Activated naive CD8-positive, alpha-beta T cell treated with anti-CD3 and anti-CD28 coated beads for 36 hours (primary cell): ENCODE data around the gene PKP1. TPM values are rescaled to one million over a fixed set of nuclear protein-coding genes. Genes with fewer than 3 reads are reported as not detected.

Source experiments
- DNase-seq: peaks from one replicate; pipeline ENCODE4 v3.0.0; 2021
- H3K27ac Mint-ChIP-seq: one replicate; pipeline ENCODE4 v1.8.0; 2022; ENCODE audit warnings: mild to moderate bottlenecking, moderate library complexity, mixed read lengths
- H3K27me3 Mint-ChIP-seq: one replicate; pipeline ENCODE4 v1.8.0; 2022; ENCODE audit warnings: mild to moderate bottlenecking, mixed read lengths
- H3K36me3 Mint-ChIP-seq: one replicate; pipeline ENCODE4 v1.8.0; 2021; ENCODE audit warnings: mild to moderate bottlenecking, mixed read lengths
- H3K4me1 Mint-ChIP-seq: one replicate; pipeline ENCODE4 v1.8.0; 2021; ENCODE audit warnings: mixed read lengths
- H3K4me3 Mint-ChIP-seq: one replicate; pipeline ENCODE4 v1.8.0; 2022; ENCODE audit warnings: mild to moderate bottlenecking, moderate library complexity, mixed read lengths
- H3K9me3 Mint-ChIP-seq: one replicate; pipeline ENCODE4 v1.8.0; 2022; ENCODE audit warnings: mixed read lengths
- total RNA-seq, 2 experiments: library from RNA; stranded (reverse); gene quantifications; one replicate each; pipeline ENCODE4 v1.2.3, GENCODE V29; 2021

The PKP1 gene
- total RNA-seq, 2 experiments from 2014 or later, result 0.04 to 0.06 TPM

GRCh38 chr1:201266774-201267173, 16.5 kb upstream of the PKP1 start:
- DNase-seq, result no peak

GRCh38 chr1:201267481-201268229, 15.7 kb upstream of the PKP1 start:
- H3K36me3 Mint-ChIP-seq, result no peaks in the 10 kb centered on the region

More at GRCh38 chr1:201266774-201267173, 16.5 kb upstream of the PKP1 start:
- no peaks in the 10 kb centered on the region for H3K4me1 Mint-ChIP-seq
- H3K9me3 Mint-ChIP-seq, result no peaks in the 10 kb centered on the region
- H3K36me3 Mint-ChIP-seq, result no peaks in the 10 kb centered on the region
- H3K27me3 Mint-ChIP-seq, result peaks cover 14% of the 10 kb centered on the region
- H3K4me3 Mint-ChIP-seq, result no peak overlapping the region
- H3K27ac Mint-ChIP-seq, result no peak overlapping the region

GRCh38 chr1:201268604-201269151, 14.6 kb upstream of the PKP1 start:
- Mint-ChIP-seq H3K27me3 (peaks cover 14% of the 10 kb centered on the region), H3K27ac (no peak overlapping the region), H3K9me3 (no peaks in the 10 kb centered on the region), H3K36me3 (no peaks in the 10 kb centered on the region), H3K4me3 (no peak overlapping the region), H3K4me1 (no peaks in the 10 kb centered on the region)
- no peak for DNase-seq

More at GRCh38 chr1:201267481-201268229, 15.7 kb upstream of the PKP1 start:
- Mint-ChIP-seq H3K4me3 (no peak overlapping the region), H3K9me3 (no peaks in the 10 kb centered on the region), H3K27ac (no peak overlapping the region), H3K27me3 (peaks cover 14% of the 10 kb centered on the region), H3K4me1 (no peaks in the 10 kb centered on the region)
- no peak for DNase-seq

- Mint-ChIP-seq H3K9me3 (no peaks in the 10 kb centered on the region), H3K27me3 (peaks cover 14% of the 10 kb centered on the region), H3K4me1 (no peaks in the 10 kb centered on the region), H3K27ac (no peak overlapping the region), H3K36me3 (no peaks in the 10 kb centered on the region), H3K4me3 (no peak overlapping the region)
- DNase-seq, result no peak
Measured at GRCh38 chr1:201269281-201269680, 14.0 kb upstream of the PKP1 start.

GRCh38 chr1:201269900-201270410, 13.4 kb upstream of the PKP1 start:
- no peaks in the 10 kb centered on the region for H3K9me3 Mint-ChIP-seq
- H3K27me3 Mint-ChIP-seq, result peaks cover 14% of the 10 kb centered on the region
- H3K4me1 Mint-ChIP-seq, result no peaks in the 10 kb centered on the region
- no peaks in the 10 kb centered on the region for H3K36me3 Mint-ChIP-seq
- DNase-seq, result no peak
- H3K4me3 Mint-ChIP-seq, result no peak overlapping the region
- H3K27ac Mint-ChIP-seq, result no peak overlapping the region

GRCh38 chr1:201270616-201271390, 12.5 kb upstream of the PKP1 start:
- Mint-ChIP-seq H3K36me3 (no peaks in the 10 kb centered on the region), H3K4me3 (no peak overlapping the region), H3K27ac (no peak overlapping the region), H3K27me3 (peaks cover 15% of the 10 kb centered on the region), H3K4me1 (no peaks in the 10 kb centered on the region), H3K9me3 (no peaks in the 10 kb centered on the region)
- no peak for DNase-seq

GRCh38 chr1:201272799-201273198, 10.5 kb upstream of the PKP1 start:
- no peak overlapping the region for H3K27ac Mint-ChIP-seq
- H3K4me1 Mint-ChIP-seq, result no peaks in the 10 kb centered on the region
- DNase-seq, result no peak
- no peaks in the 10 kb centered on the region for H3K36me3 Mint-ChIP-seq
- H3K27me3 Mint-ChIP-seq, result peaks cover 19% of the 10 kb centered on the region
- H3K9me3 Mint-ChIP-seq, result no peaks in the 10 kb centered on the region
- H3K4me3 Mint-ChIP-seq, result no peak overlapping the region

GRCh38 chr1:201274616-201275252, 8.6 kb upstream of the PKP1 start:
- Mint-ChIP-seq H3K27me3 (peaks cover 26% of the 10 kb centered on the region), H3K27ac (no peak overlapping the region), H3K36me3 (no peaks in the 10 kb centered on the region), H3K4me1 (no peaks in the 10 kb centered on the region), H3K9me3 (no peaks in the 10 kb centered on the region), H3K4me3 (no peak overlapping the region)
- no peak for DNase-seq

- Mint-ChIP-seq H3K9me3 (no peaks in the 10 kb centered on the region), H3K36me3 (no peaks in the 10 kb centered on the region), H3K27ac (no peak overlapping the region), H3K27me3 (peaks cover 23% of the 10 kb centered on the region), H3K4me3 (no peak overlapping the region), H3K4me1 (no peaks in the 10 kb centered on the region)
- no peak for DNase-seq
Measured at GRCh38 chr1:201275253-201275666, 8.0 kb upstream of the PKP1 start.

GRCh38 chr1:201276891-201277290, 6.4 kb upstream of the PKP1 start:
- no peak overlapping the region for H3K4me3 Mint-ChIP-seq
- peaks cover 28% of the 10 kb centered on the region for H3K27me3 Mint-ChIP-seq
- no peak for DNase-seq
- no peak overlapping the region for H3K27ac Mint-ChIP-seq
- H3K36me3 Mint-ChIP-seq, result no peaks in the 10 kb centered on the region
- H3K4me1 Mint-ChIP-seq, result no peaks in the 10 kb centered on the region
- no peaks in the 10 kb centered on the region for H3K9me3 Mint-ChIP-seq

GRCh38 chr1:201277441-201277840, 5.9 kb upstream of the PKP1 start:
- H3K4me1 Mint-ChIP-seq, result no peaks in the 10 kb centered on the region
- H3K36me3 Mint-ChIP-seq, result no peaks in the 10 kb centered on the region
- H3K9me3 Mint-ChIP-seq, result no peaks in the 10 kb centered on the region
- no peak for DNase-seq
- H3K27me3 Mint-ChIP-seq, result peaks cover 34% of the 10 kb centered on the region
- no peak overlapping the region for H3K27ac Mint-ChIP-seq
- H3K4me3 Mint-ChIP-seq, result no peak overlapping the region

- DNase-seq, result no peak
- Mint-ChIP-seq H3K4me1 (peaks cover 2% of the 10 kb centered on the region), H3K9me3 (no peaks in the 10 kb centered on the region), H3K27me3 (peaks cover 51% of the 10 kb centered on the region), H3K36me3 (no peaks in the 10 kb centered on the region), H3K27ac (no peak overlapping the region), H3K4me3 (no peak overlapping the region)
Measured at GRCh38 chr1:201279313-201279712, 4.0 kb upstream of the PKP1 start.

GRCh38 chr1:201280884-201281283, 2.4 kb upstream of the PKP1 start:
- H3K36me3 Mint-ChIP-seq, result no peaks in the 10 kb centered on the region

GRCh38 chr1:201281573-201281972, 1.7 kb upstream of the PKP1 start:
- no peak for DNase-seq
- Mint-ChIP-seq H3K27ac (no peak overlapping the region), H3K27me3 (peaks cover 56% of the 10 kb centered on the region), H3K36me3 (no peaks in the 10 kb centered on the region), H3K9me3 (no peaks in the 10 kb centered on the region), H3K4me3 (no peak overlapping the region), H3K4me1 (peaks cover 2% of the 10 kb centered on the region)

More at GRCh38 chr1:201280884-201281283, 2.4 kb upstream of the PKP1 start:
- H3K9me3 Mint-ChIP-seq, result no peaks in the 10 kb centered on the region
- H3K4me1 Mint-ChIP-seq, result peaks cover 2% of the 10 kb centered on the region
- peaks cover 58% of the 10 kb centered on the region for H3K27me3 Mint-ChIP-seq
- DNase-seq, result no peak
- H3K4me3 Mint-ChIP-seq, result no peak overlapping the region
- no peak overlapping the region for H3K27ac Mint-ChIP-seq

- DNase-seq, result no peak
- Mint-ChIP-seq H3K9me3 (no peaks in the 10 kb centered on the region), H3K27ac (no peak overlapping the region), H3K36me3 (no peaks in the 10 kb centered on the region), H3K4me1 (peaks cover 2% of the 10 kb centered on the region), H3K27me3 (peaks cover 56% of the 10 kb centered on the region), H3K4me3 (no peak overlapping the region)
Measured at GRCh38 chr1:201282216-201282615, 1.1 kb upstream of the PKP1 start.
